ENCODE measurements around the gene ITPR2.

The ITPR2 gene

GRCh38 chr12:26499979-26500640, 332.9 kb downstream of the ITPR2 start:
- DNase-seq, result no peak

DNA sequence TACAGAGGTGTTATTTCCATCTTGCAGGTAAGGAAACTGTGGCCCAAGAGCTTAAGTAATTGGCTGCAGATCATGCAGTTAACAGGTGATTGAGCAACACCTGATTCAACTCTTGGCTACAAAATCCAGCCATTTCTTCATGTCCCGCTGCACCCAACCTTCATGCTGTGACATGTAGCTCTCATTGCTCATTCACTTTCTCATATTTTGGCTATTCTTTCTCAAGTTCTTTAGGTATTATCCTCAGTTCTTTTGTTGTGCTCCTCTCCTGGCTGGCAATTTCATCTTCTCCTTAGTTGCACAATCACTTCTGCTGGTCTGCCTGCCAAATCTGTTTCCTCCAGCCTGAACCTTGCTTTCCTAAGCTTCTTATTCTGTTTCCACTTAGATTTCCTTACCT, 336.8 kb downstream of the ITPR2 start:
- no peak for DNase-seq

DNA sequence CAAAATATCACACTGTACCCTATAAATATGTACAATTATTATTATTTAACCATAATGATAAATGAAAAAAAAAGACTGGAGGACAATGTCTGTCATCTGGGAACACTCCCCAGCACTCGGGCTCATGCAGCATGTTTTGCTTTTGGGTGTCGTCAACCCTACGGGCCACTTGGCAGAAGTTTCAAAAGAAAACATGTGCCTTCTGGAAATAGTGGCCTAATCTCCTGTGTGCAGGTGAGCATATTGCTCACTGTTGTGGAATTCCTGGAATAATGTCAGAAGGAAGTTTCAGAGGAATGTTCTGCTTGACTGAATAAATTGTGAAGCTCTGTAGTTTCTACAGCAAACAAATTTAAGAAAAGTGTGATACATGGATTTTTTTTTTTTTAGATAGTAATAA, 339.3 kb downstream of the ITPR2 start:
- DNase-seq, result no peak

DNA sequence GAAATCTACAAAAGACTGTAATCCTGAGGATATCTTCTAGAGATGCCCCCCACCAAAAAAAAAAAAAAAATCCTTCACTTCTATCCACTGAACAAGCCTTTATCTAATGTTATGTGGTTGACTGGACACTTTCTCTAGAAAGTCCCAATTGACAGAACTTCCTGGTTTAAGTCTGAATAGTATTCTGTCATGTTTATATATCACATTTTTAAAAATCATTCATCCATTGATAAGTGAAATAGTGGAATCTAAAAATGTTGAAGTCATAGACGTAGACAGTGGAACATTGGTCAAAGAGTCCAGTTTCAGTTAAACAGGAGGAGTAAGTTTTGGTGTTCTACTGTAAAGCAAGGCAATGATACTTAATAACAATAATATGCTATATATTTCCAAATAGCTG, 340.6 kb downstream of the ITPR2 start:
- no peak for DNase-seq

GRCh38 chr12:26489908-26490307, 343.1 kb downstream of the ITPR2 start:
- DNase-seq, result no peak

DNA sequence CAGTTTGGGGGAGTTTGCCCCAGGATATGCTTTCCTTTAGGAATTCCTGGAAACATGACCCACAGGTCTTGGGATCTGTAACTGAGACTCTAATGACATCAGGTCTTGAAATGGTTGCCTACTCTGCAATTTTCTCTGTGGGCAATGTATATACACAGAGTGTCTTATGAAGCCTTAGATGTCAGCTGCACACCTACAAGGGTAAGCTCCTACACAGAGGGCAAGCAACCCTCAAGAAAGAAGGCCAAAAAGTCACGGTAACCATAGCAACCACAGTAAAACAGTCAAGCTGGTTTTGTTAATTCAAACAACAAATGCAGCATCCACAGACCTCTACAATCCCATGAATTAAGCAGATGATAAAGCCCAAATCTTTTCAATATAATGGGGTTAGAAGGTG, 344.6 kb downstream of the ITPR2 start:
- peak in 1 of 3 experiments; percentile 41 for DNase-seq

DNA sequence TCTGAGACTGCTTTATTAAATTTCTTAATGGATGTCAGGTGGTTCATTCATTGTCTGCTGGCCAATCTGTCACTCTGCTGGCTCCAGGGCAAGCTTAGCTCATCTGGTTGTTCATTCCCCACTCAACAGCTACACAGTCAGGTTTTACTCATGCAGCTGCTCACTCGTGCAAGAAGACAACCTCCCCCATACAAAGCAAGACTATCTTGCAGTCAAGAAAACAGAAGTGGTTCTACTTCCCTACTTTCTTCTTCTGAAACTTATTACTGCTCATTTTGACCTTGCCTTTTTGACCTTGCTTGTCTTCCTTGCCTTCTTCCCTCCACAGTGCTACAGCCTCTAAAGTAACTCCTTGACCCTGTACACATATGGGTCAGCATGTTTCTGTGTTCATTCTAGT, 359.7 kb downstream of the ITPR2 start:
- no peak for DNase-seq

- DNase-seq, result no peak
Observed at GRCh38 chr12:26471560-26471959, 361.4 kb downstream of the ITPR2 start.

GRCh38 chr12:26469421-26470180, 363.4 kb downstream of the ITPR2 start:
- no peak for DNase-seq

- DNase-seq, result peak in 1 of 3 experiments; percentile 59
Observed at GRCh38 chr12:26467351-26467750, 365.6 kb downstream of the ITPR2 start.

GRCh38 chr12:26466726-26467125, 366.3 kb downstream of the ITPR2 start:
- peak; percentile 48 to 91 (median 53) for DNase-seq

GRCh38 chr12:26465419-26466097, 367.4 kb downstream of the ITPR2 start:
- no peak for DNase-seq

DNA sequence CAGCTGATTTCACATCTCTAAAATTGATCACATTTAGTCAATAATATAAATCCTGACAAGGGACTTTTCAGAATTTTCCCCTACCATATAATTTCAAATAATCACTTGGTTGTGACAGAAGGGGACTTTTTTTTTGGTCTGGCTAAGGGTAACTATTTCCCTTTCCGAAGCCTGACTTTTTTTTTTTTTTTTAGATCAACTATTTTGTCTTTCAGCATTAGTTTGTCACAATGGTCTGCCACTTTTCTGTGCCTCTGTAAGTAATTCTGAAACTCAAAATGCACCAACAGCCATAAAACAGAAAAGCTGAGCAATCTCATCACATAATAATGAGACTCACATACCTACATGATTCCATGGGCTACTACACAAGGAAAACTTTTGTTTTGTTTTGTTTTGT, 371.2 kb downstream of the ITPR2 start:
- no peak for DNase-seq

GRCh38 chr12:26460361-26460760, 372.6 kb downstream of the ITPR2 start:
- no peak for DNase-seq

GRCh38 chr12:26455936-26456574, 376.9 kb downstream of the ITPR2 start:
- DNase-seq, result no peak

- no peak for DNase-seq
Observed at GRCh38 chr12:26453246-26453645, 379.7 kb downstream of the ITPR2 start.

- DNase-seq, result no peak
Observed at GRCh38 chr12:26452511-26452910, 380.5 kb downstream of the ITPR2 start.

DNA sequence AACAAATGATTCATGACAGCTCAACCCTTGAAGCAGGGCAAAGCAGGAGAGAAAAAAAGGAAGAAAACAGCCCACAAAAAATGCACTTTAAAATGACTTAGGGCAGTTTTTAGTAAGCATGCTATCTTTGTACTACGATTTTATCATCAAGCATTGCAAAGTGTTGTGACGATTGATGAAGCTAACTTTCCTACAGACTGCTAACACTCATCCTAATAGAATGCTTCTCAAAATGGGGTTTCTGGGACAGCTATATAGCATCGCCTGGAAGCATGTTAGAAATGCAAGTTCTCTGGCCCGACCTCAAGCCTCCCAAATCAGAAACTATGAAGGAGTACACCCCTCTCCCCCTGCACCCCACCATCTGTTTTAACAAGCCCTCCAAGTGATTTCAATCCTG, 381.2 kb downstream of the ITPR2 start:
- no peak for DNase-seq

- no peak for DNase-seq
Observed at GRCh38 chr12:26445909-26446308, 387.1 kb downstream of the ITPR2 start.

DNA sequence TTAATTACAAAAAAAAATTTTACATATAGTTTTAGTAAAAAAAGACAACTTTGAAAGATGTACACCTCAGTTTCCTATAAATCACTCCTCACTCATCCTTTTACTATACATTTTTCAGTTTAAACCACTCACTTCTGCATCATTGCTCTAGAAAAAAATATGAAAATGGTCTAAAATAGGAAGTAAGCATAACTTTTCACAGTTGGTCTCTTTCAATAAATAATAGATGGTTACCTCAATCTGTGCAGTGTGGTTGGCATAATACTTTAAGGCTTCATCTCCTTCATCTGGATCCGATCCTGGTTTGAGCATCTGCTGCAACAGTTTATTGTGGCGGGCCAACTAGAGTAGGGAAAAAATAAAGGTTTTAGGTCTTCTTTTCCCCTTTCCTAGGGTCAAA, 389.7 kb downstream of the ITPR2 start:
- DNase-seq, result no peak

GRCh38 chr12:26441434-26441833, 391.6 kb downstream of the ITPR2 start:
- no peak for DNase-seq

DNA sequence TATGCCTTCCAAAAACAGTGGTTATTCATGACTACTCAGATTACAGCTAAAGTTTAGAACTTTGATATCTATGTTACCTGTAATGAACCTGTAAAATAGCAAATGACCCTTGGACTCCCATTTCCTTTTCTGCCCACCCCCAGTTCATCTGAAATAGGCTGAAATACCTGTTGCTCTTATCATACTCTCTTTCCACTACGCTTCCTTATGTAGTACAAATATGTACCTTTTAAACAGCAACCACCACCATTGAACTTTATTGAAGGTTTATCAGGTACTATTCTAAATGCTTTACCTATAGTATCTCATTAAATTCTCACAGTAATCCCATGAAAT, 398.0 kb downstream of the ITPR2 start:
- no peak for DNase-seq

- DNase-seq, result peak; percentile 54 to 85 (median 68)
Observed at GRCh38 chr12:26434299-26435068, 398.5 kb downstream of the ITPR2 start.

Measured in NCI-H1417 (cell line).